HUES48 (cell line): ENCODE results near the gene SLC6A20.
A peak's percentile ranks its signal among the peaks of the same experiment; 100 is the strongest.

Experiments
- H3K27ac ChIP-seq: one replicate; pipeline ENCODE4 v1.7.0; 2013; ENCODE audit warnings: low read depth, low read length, inconsistent platforms
- H3K27me3 ChIP-seq: 2 replicates; pipeline ENCODE4 v1.6.1; 2013; ENCODE audit warnings: mild to moderate bottlenecking, low read length; ENCODE audit not compliant: control insufficient read depth, insufficient read depth
- H3K36me3 ChIP-seq: 2 replicates; pipeline ENCODE4 v1.6.1; 2013; ENCODE audit warnings: low read length; ENCODE audit not compliant: control insufficient read depth, insufficient read depth
- H3K4me1 ChIP-seq: 2 replicates; pipeline ENCODE4 v1.6.1; 2013; ENCODE audit warnings: mild to moderate bottlenecking, low read length; ENCODE audit not compliant: control insufficient read depth, insufficient read depth
- H3K4me3 ChIP-seq: 2 replicates; pipeline ENCODE4 v1.5.1; 2013; ENCODE audit warnings: mild to moderate bottlenecking, low read depth, low read length
- H3K9ac ChIP-seq: 2 replicates; pipeline ENCODE4 v1.6.1; 2013; ENCODE audit warnings: mild to moderate bottlenecking, low read depth, low read length, moderate library complexity
- H3K9me3 ChIP-seq: 2 replicates; pipeline ENCODE4 v1.6.1; 2013; ENCODE audit warnings: low read length; ENCODE audit not compliant: control insufficient read depth, insufficient read depth

The SLC6A20 gene

DNA sequence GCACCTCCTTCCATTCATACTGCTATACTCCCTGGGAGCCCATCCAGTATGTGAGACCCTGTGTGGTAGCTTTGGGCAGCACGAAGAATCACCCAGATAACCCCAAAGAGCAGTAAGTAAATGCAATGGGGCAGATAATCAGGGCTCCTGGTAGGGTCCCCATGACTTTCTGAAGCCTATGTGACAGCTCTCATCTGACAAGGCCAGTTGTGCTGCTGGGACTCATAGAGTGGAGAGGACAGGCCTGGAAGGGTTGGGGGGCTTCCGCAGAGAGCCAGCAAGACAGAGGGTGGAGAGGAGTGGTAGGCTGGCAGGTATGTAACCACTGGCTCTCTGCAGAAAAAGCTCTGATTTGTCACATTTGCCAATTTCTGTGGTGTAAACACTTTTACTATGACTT is 3.2 kb upstream of the SLC6A20 start:
- Histone ChIP-seq H3K4me1 (peaks cover 5% of the 10 kb centered on the region; the same call in 1 of the 2 replicates), H3K36me3 (no peaks in the 10 kb centered on the region), H3K4me3 (no peak overlapping the region), H3K27me3 (peaks cover 47% of the 10 kb centered on the region), H3K9ac (no peak overlapping the region), H3K9me3 (no peaks in the 10 kb centered on the region), H3K27ac (no peak overlapping the region)

GRCh38 chr3:45798034-45798433 is 1.7 kb upstream of the SLC6A20 start:
- Histone ChIP-seq H3K9ac (no peak overlapping the region), H3K4me1 (peaks cover 5% of the 10 kb centered on the region; the same call in 1 of the 2 replicates), H3K27ac (no peak overlapping the region), H3K4me3 (no peak overlapping the region), H3K9me3 (no peaks in the 10 kb centered on the region), H3K27me3 (peaks cover 62% of the 10 kb centered on the region), H3K36me3 (no peaks in the 10 kb centered on the region)

DNA sequence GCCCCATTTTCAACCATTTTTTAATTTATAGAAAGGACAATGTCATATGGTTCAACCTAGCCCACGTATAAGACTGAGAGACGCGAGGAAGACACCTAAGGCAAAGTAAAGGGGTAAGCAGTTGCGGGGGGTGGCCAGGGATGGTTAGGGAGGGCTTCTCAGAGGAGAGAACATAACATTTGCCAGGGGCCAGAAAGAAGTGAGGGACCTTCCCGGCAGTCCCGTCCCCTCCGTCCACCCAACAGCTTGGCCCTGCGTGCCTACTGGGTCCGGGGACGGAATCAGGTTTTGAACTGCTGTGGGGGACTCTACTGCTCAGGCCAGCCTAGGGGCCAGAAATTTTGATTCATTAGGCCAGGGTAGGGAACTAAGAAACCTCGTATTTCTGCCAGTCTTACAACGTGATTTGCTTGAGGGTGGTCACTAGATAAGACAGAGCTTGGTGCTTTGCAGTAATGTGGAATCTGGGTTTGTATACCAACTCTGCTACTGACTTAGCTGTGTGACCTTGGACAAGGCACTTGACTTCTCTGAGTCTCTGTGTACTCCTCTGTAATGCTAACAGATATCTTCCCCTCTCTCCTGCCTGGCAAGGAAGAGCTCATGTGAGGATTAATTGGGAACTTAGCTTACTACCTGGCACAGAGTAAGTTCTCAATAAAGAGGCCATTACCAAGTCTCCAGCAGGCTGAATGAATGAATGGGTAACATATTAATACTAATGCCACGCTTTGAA is 734 bp upstream of the SLC6A20 start:
- H3K9me3 ChIP-seq: no peaks in the 10 kb centered on the region
- no peak overlapping the region for H3K9ac ChIP-seq
- H3K27me3 ChIP-seq: peaks cover 68% of the 10 kb centered on the region
- no peaks in the 10 kb centered on the region for H3K36me3 ChIP-seq
- H3K4me1 ChIP-seq: peaks cover 5% of the 10 kb centered on the region; the same call in 1 of the 2 replicates
- peak overlapping the region; percentile 70 for H3K4me3 ChIP-seq
- no peak overlapping the region for H3K27ac ChIP-seq

GRCh38 chr3:45795509-45795881 is 841 bp downstream of the SLC6A20 start:
- H3K4me1 ChIP-seq: peaks cover 5% of the 10 kb centered on the region; the same call in 1 of the 2 replicates
- no peaks in the 10 kb centered on the region for H3K36me3 ChIP-seq
- H3K4me3 ChIP-seq: peak overlapping the region; percentile 70
- no peak overlapping the region for H3K27ac ChIP-seq
- H3K27me3 ChIP-seq: peaks cover 68% of the 10 kb centered on the region
- H3K9me3 ChIP-seq: no peaks in the 10 kb centered on the region
- no peak overlapping the region for H3K9ac ChIP-seq

GRCh38 chr3:45794660-45795059 is 1.7 kb downstream of the SLC6A20 start:
- Histone ChIP-seq H3K27me3 (peaks cover 68% of the 10 kb centered on the region), H3K4me1 (peaks cover 5% of the 10 kb centered on the region; the same call in 1 of the 2 replicates), H3K27ac (no peak overlapping the region), H3K9ac (no peak overlapping the region), H3K36me3 (no peaks in the 10 kb centered on the region), H3K4me3 (no peak overlapping the region), H3K9me3 (no peaks in the 10 kb centered on the region)

DNA sequence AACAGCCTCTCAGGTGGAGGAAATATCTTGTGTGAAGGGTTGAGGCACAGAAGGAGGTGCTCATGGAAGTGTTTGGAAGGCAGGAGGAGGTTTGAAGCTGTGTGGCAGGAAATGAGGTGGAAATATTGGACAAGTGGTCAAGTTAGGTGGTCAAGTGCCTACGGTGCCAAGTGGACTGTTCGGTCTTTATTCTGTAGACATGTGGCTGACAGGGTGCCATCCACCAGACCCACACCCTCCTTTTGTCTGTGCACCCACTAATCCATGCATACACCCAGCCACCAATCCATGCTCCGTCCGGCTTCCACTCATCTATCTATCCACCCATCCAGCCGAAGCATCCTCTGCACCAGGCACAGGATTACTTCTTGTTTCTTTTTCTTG is 2.2 kb downstream of the SLC6A20 start:
- no peaks in the 10 kb centered on the region for H3K36me3 ChIP-seq
- no peak overlapping the region for H3K4me3 ChIP-seq
- H3K9ac ChIP-seq: no peak overlapping the region
- H3K27ac ChIP-seq: no peak overlapping the region
- peaks cover 66% of the 10 kb centered on the region for H3K27me3 ChIP-seq
- H3K4me1 ChIP-seq: peaks cover 5% of the 10 kb centered on the region; the same call in 1 of the 2 replicates
- 0 out of 2 replicates have a peak, but pooled peaks cover 4% of the 10 kb centered on the region for H3K9me3 ChIP-seq

- H3K4me3 ChIP-seq: no peak overlapping the region
- peaks cover 61% of the 10 kb centered on the region for H3K27me3 ChIP-seq
- no peak overlapping the region for H3K9ac ChIP-seq
- H3K4me1 ChIP-seq: peaks cover 5% of the 10 kb centered on the region; the same call in 1 of the 2 replicates
- 0 out of 2 replicates have a peak, but pooled peaks cover 4% of the 10 kb centered on the region for H3K9me3 ChIP-seq
- no peaks in the 10 kb centered on the region for H3K36me3 ChIP-seq
- no peak overlapping the region for H3K27ac ChIP-seq
Measured at GRCh38 chr3:45793482-45794176, 2.7 kb downstream of the SLC6A20 start.

- Histone ChIP-seq H3K4me3 (no peak overlapping the region), H3K9ac (no peak overlapping the region), H3K27me3 (peaks cover 51% of the 10 kb centered on the region), H3K36me3 (no peaks in the 10 kb centered on the region), H3K4me1 (peaks cover 5% of the 10 kb centered on the region; the same call in 1 of the 2 replicates), H3K9me3 (0 out of 2 replicates have a peak, but pooled peaks cover 4% of the 10 kb centered on the region), H3K27ac (no peak overlapping the region)
Measured at GRCh38 chr3:45792516-45793172, 3.7 kb downstream of the SLC6A20 start.

GRCh38 chr3:45792036-45792435 is 4.3 kb downstream of the SLC6A20 start:
- H3K4me3 ChIP-seq: no peak overlapping the region
- peaks cover 5% of the 10 kb centered on the region; the same call in 1 of the 2 replicates for H3K4me1 ChIP-seq
- peaks cover 45% of the 10 kb centered on the region for H3K27me3 ChIP-seq
- H3K36me3 ChIP-seq: no peaks in the 10 kb centered on the region
- H3K9ac ChIP-seq: no peak overlapping the region
- H3K27ac ChIP-seq: no peak overlapping the region
- 0 out of 2 replicates have a peak, but pooled peaks cover 4% of the 10 kb centered on the region for H3K9me3 ChIP-seq

- Histone ChIP-seq H3K27me3 (peaks cover 31% of the 10 kb centered on the region), H3K36me3 (no peaks in the 10 kb centered on the region), H3K9me3 (0 out of 2 replicates have a peak, but pooled peaks cover 4% of the 10 kb centered on the region), H3K4me3 (no peak overlapping the region), H3K9ac (no peak overlapping the region), H3K4me1 (peaks cover 3% of the 10 kb centered on the region; the same call in 1 of the 2 replicates), H3K27ac (no peak overlapping the region)
Measured at GRCh38 chr3:45790596-45790995, 5.7 kb downstream of the SLC6A20 start.
